Stimulated activated CD8-positive, alpha-beta memory T cell treated with anti-CD3 and anti-CD28 coated beads, Interleukin-12 subunit alpha, Interleukin-12 subunit beta, amount 100 ng/mL, for 4 hours (primary cell): ENCODE results near the gene CPLX3.
A peak's percentile ranks its signal among the peaks of the same experiment; 100 is the strongest.

ENCODE experiments used
- DNase-seq: peaks from one replicate; pipeline ENCODE4 v3.0.0-alpha.2; 2020; ENCODE audit warnings: low read depth

Gene CPLX3

DNA sequence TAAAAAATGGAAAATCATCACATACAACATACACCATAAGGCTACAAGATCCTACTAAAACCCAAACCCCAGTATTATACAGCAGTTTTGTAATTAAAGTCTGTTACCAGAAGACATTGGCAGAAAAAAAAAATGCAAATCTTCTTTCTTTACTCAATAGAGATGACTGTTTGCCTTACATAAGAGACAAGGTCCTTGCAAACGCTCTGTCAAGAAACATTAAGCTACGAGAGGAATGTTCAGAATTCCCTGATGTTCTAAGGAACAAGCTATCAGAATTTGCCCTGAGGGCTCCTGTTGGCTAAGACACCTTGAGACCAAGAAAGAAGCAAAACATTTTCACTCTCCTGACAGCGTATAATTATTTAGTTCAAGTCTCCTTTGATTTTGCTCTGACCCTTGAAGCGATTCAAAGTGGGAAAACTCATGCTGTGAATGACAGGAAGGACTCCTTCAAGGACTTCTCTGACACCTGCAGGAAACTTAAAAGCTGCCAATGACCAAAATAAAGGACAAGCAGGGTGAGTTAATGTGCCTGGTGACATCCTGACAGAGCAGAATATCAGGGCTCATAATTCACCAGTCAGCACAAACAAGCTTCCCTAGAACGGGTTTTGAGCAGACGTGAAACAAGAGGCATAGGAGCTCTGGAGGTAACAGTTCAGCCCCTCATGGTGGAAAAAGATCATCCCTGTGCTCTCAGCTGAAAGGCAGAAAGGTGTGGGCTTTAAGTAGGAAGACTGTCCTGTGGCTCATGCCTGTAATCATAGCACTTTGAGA lies 44.2 kb downstream of the CPLX3 start:
- DNase-seq = no peak

DNA sequence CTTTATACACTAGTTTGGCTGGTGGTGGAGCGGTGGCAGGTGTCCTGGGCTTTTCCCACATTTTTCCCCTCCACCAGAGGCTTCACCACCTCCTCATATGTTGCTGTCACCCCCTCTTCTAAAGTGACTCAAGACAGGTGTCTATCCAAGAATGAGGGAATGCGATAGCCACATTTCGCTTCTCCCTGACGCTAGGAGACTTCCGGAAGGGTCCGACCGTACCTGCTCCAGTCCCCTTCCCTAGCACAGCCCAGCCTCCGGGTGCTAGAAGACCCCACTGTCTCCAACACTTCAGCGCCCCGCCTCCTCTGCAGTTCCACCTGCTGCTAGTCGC lies 46.2 kb downstream of the CPLX3 start:
- no peak for DNase-seq

- peak; percentile 83 for DNase-seq
These were observed 46.8 kb downstream of the CPLX3 start, which contains the start of gene SCAMP2 for GRCh38 chr15:74873036-74873755. Gene SCAMP2 (minus strand): TSS chr15:74873365. CDS start chr15:74873255, 110 bp downstream.

GRCh38 chr15:74873756-74874424 lies 47.5 kb downstream of the CPLX3 start:
- no peak for DNase-seq

GRCh38 chr15:74878273-74878672 lies 51.8 kb downstream of the CPLX3 start:
- no peak for DNase-seq
